ENCODE measurements around the gene SELENOK.

Gene SELENOK

DNA sequence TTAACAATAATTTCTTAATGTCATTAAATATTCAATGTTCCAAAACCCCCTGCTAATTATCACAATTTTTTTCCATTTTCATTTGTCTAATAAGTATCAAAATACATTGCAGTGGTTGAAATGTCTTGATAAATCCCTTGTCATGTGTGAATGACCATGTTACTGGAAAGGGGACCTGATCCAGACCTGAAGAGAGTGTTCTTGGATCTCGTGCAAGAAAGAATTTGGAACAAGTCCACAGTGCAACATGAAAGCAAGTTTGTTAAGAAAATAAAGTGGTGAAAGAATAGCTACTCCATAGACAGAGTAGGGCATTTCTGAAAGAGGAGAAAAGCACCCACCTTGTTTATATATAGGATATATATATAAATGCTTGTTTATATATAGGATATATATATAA, 10.4 kb upstream of the SELENOK start:
- TF ChIP-seq TAF1 (IDR thresholded peaks at IDR 0.05; ENCODE audit: low read depth), result no peak
- TF ChIP-seq, protein P1, sequence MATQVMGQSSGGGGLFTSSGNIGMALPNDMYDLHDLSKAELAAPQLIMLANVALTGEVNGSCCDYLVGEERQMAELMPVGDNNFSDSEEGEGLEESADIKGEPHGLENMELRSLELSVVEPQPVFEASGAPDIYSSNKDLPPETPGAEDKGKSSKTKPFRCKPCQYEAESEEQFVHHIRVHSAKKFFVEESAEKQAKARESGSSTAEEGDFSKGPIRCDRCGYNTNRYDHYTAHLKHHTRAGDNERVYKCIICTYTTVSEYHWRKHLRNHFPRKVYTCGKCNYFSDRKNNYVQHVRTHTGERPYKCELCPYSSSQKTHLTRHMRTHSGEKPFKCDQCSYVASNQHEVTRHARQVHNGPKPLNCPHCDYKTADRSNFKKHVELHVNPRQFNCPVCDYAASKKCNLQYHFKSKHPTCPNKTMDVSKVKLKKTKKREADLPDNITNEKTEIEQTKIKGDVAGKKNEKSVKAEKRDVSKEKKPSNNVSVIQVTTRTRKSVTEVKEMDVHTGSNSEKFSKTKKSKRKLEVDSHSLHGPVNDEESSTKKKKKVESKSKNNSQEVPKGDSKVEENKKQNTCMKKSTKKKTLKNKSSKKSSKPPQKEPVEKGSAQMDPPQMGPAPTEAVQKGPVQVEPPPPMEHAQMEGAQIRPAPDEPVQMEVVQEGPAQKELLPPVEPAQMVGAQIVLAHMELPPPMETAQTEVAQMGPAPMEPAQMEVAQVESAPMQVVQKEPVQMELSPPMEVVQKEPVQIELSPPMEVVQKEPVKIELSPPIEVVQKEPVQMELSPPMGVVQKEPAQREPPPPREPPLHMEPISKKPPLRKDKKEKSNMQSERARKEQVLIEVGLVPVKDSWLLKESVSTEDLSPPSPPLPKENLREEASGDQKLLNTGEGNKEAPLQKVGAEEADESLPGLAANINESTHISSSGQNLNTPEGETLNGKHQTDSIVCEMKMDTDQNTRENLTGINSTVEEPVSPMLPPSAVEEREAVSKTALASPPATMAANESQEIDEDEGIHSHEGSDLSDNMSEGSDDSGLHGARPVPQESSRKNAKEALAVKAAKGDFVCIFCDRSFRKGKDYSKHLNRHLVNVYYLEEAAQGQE (IDR thresholded peaks at IDR 0.05; ENCODE audit: low read depth), result no peak
- TF ChIP-seq NFIC (IDR thresholded peaks at IDR 0.05), result no peak
- TF ChIP-seq, protein P2, sequence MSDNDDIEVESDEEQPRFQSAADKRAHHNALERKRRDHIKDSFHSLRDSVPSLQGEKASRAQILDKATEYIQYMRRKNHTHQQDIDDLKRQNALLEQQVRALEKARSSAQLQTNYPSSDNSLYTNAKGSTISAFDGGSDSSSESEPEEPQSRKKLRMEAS (IDR thresholded peaks at IDR 0.05), result no peak
- no peak for TF ChIP-seq FOXM1 (IDR thresholded peaks at IDR 0.05; ENCODE audit: borderline replicate concordance, low read depth)
- TF ChIP-seq YY1 (IDR thresholded peaks at IDR 0.05; ENCODE audit: low read depth), result no peak
- TF ChIP-seq TEAD4 (IDR thresholded peaks at IDR 0.05), result no peak
- no peak for TF ChIP-seq EGR1 (IDR thresholded peaks at IDR 0.05)
- no peak for TF ChIP-seq CREB1 (IDR thresholded peaks at IDR 0.05; ENCODE audit: low read depth)
- no peak for TF ChIP-seq CEBPB (IDR thresholded peaks at IDR 0.05)
- TF ChIP-seq, protein P3, sequence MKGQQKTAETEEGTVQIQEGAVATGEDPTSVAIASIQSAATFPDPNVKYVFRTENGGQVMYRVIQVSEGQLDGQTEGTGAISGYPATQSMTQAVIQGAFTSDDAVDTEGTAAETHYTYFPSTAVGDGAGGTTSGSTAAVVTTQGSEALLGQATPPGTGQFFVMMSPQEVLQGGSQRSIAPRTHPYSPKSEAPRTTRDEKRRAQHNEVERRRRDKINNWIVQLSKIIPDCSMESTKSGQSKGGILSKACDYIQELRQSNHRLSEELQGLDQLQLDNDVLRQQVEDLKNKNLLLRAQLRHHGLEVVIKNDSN (IDR thresholded peaks at IDR 0.05), result no peak

DNA sequence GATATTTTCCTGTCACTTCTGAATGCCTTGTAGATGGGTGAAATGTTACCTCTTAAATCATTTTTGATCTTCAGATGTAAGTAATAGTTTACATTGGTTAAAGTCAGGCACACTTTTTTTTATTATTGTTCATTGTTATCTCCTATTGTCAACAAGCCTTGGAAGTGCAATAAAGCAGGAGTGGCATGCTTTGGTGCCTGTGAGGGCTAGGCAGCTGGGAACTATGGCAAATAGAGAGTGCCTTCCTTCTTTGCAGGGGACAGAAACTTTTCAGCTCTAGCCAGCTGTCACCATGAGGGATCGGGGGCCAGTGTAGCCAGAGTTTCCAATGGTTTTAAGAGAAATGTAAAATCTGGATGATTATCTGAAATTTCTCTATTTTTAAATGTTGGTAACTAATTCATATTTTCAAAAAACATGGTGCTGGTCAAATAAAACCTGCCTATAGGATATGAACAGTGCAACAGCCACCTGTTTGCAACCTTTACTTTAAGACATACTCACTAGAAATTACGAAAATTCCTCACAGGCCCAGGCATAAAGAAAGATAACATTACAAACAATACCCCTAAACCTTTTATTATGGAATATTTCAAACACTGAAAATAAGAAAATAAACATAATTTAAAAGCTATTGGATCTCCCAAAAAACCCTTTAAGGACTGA, 9.1 kb upstream of the SELENOK start:
- TF ChIP-seq TCF12 (IDR thresholded peaks at IDR 0.05; ENCODE audit: low read depth), result no peak
- no peak for TF ChIP-seq ZBTB7A (IDR thresholded peaks at IDR 0.05; ENCODE audit: low read depth)
- TF ChIP-seq EGR1 (IDR thresholded peaks at IDR 0.05), result no peak

DNA sequence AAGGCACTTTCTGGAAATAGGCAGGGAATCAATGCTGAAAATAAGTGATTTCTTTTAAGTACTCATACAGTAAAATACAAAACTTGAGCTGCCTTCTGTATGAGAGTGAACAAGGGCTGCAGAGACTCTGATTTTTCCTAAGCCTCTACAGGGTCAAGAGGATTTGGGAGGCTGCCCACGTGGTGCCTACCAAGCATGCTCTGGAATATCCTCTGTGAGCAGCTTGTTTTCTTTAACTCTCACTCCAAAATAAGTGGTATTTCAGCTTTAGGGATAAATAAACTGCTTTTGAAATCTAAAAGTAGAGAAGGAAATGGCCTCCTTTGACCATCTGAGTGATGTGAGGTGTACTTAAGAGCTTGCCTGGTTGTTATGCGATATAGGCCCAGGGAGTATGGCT, 8.1 kb upstream of the SELENOK start:
- TF ChIP-seq FOXM1 (IDR thresholded peaks at IDR 0.05; ENCODE audit: borderline replicate concordance, low read depth) (no peak), CREB1 (IDR thresholded peaks at IDR 0.05; ENCODE audit: low read depth) (no peak), ZBTB7A (IDR thresholded peaks at IDR 0.05; ENCODE audit: low read depth) (no peak), EGR1 (IDR thresholded peaks at IDR 0.05) (no peak), NFIC (IDR thresholded peaks at IDR 0.05) (no peak), CEBPB (IDR thresholded peaks at IDR 0.05) (no peak), RAD21 (IDR thresholded peaks at IDR 0.05; ENCODE audit: low read depth) (no peak), YY1 (IDR thresholded peaks at IDR 0.05; ENCODE audit: low read depth) (no peak), EP300 (IDR thresholded peaks at IDR 0.05; ENCODE audit: borderline replicate concordance) (no peak), TCF12 (IDR thresholded peaks at IDR 0.05; ENCODE audit: low read depth) (no peak), TEAD4 (IDR thresholded peaks at IDR 0.05) (no peak), TAF1 (IDR thresholded peaks at IDR 0.05; ENCODE audit: low read depth) (no peak)
- TF ChIP-seq, protein P1 (IDR thresholded peaks at IDR 0.05; ENCODE audit: low read depth), result no peak
- TF ChIP-seq, protein P3 (IDR thresholded peaks at IDR 0.05), result no peak
- TF ChIP-seq, protein P2 (IDR thresholded peaks at IDR 0.05), result no peak

DNA sequence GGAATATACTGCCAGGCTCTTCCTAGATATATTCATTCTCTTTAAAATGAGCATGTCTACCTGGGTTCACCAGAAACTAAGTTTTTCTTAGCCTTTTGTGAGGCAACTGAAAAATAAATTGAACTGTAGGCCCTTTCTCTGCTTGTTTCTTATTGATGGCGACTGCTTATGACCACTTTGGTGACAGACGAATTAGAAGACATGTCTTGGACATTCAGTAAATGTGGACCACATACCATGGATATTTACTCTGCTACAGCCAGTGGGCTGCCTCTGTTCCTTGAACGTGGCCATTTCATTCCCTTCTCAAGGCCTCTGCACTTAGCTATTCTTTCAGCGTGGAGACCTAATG, 603 bp upstream of the SELENOK start:
- no peak for TF ChIP-seq EGR1 (IDR thresholded peaks at IDR 0.05)

DNA sequence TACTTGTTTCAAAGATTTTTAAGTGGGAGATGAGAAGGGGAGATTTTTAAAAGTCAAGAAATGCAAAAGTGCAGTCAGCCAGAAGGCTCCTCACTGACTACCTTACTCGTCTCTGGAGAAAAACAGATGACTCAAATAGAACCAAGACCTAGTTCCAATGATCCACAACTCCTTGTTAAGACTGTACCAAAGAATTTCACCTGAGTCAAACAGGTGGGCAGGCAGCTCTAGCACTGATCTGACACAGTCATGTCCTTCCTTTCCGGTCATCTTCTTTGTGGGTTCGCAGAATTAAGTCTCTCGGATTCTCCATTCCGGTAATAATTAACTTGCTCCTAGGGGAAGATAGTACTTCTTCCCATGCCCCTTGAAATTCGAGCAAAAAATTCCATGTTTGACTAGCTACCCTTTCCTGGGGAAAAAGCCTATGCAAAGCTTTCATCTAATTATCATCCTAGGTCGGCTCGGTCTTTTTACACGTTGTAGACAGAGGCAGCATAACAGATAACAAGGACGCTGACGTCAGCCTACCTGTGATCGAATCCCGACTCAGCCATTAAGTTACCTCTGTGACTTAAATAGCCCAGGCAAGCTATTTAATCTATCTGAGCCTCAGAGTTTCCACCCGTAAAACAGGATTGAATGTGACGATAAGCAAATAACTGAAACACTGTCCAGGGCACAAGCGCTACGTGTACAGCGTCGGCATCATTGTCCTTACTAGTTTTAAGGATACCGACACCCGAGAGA, 758 bp downstream of the SELENOK start:
- TF ChIP-seq EP300 (IDR thresholded peaks at IDR 0.05; ENCODE audit: borderline replicate concordance) (no peak), TAF1 (IDR thresholded peaks at IDR 0.05; ENCODE audit: low read depth) (no peak), EGR1 (IDR thresholded peaks at IDR 0.05) (no peak), NFIC (IDR thresholded peaks at IDR 0.05) (no peak), FOXM1 (IDR thresholded peaks at IDR 0.05; ENCODE audit: borderline replicate concordance, low read depth) (no peak)
- TF ChIP-seq, protein P1 (IDR thresholded peaks at IDR 0.05; ENCODE audit: low read depth), result no peak
